GM12878 (cell line): Measurements from ENCODE around the gene RFWD3. TPM values are rescaled to one million over a fixed set of nuclear protein-coding genes. Genes with fewer than 3 reads are reported as not detected.

ENCODE experiments used
- CEBPZ ChIP-seq: fragments of 150-350 bp; IDR thresholded peaks from 2 replicates; pipeline ENCODE4 v1.6.1; 2016; ENCODE audit warnings: low read depth, low read length
- ESRRA ChIP-seq: IDR thresholded peaks from 2 replicates; pipeline ENCODE4 v1.6.1; 2012; ENCODE audit warnings: mild to moderate bottlenecking, low read length, improper control_type of control experiment
- HDAC2 ChIP-seq: fragments of 200-600 bp; sonication (generic); IDR thresholded peaks from 2 replicates; pipeline ENCODE4 v1.6.1; 2017
- JUNB ChIP-seq: IDR thresholded peaks from 2 replicates; pipeline ENCODE4 v1.6.1; 2016; ENCODE audit warnings: antibody characterized with exemption, mild to moderate bottlenecking
- KLF5 ChIP-seq: fragments of 450-650 bp; IDR thresholded peaks from 2 replicates; pipeline ENCODE4 v1.6.1; 2014; ENCODE audit warnings: mild to moderate bottlenecking; ENCODE audit not compliant: partially characterized antibody
- NFIC ChIP-seq: IDR thresholded peaks from 2 replicates; pipeline ENCODE4 v1.6.1; 2012; ENCODE audit warnings: low read depth, mild to moderate bottlenecking, inconsistent platforms, low read length, moderate library complexity
- NRF1 ChIP-seq: conservative IDR thresholded peaks from 2 replicates; pipeline ENCODE4 v1.6.1; 2011; ENCODE audit warnings: mild to moderate bottlenecking, low read depth, low read length, improper control_type of control experiment
- PBX3 ChIP-seq: IDR thresholded peaks from 2 replicates; pipeline ENCODE4 v1.6.1; 2011; ENCODE audit warnings: mild to moderate bottlenecking, low read depth, low read length, moderate library complexity; ENCODE audit not compliant: insufficient replicate concordance
- PKNOX1 ChIP-seq: fragments of 450-650 bp; IDR thresholded peaks from 2 replicates; pipeline ENCODE4 v1.6.1; 2016; ENCODE audit warnings: mild to moderate bottlenecking
- RFX5 ChIP-seq: IDR thresholded peaks from 2 replicates; pipeline ENCODE4 v1.6.1; 2011; ENCODE audit warnings: low read depth, low read length, improper control_type of control experiment
- SMARCA5 ChIP-seq: fragments of 450-650 bp; IDR thresholded peaks from 2 replicates; pipeline ENCODE4 v1.6.1; 2017; ENCODE audit warnings: mild to moderate bottlenecking
- SMC3 ChIP-seq: IDR thresholded peaks from 2 replicates; pipeline ENCODE4 v1.6.1; 2011; ENCODE audit warnings: low read length, improper control_type of control experiment, borderline replicate concordance
- STAT3 ChIP-seq: IDR thresholded peaks from 2 replicates; pipeline ENCODE4 v1.6.1; 2011; ENCODE audit warnings: low read depth, low read length, improper control_type of control experiment
- TAF1 ChIP-seq: IDR thresholded peaks from 2 replicates; pipeline ENCODE4 v1.6.1; 2011; ENCODE audit warnings: mild to moderate bottlenecking, low read depth, low read length, borderline replicate concordance
- WRNIP1 ChIP-seq: IDR thresholded peaks from 2 replicates; pipeline ENCODE4 v1.6.1; 2011; ENCODE audit warnings: low read depth, low read length, improper control_type of control experiment, borderline replicate concordance
- YY1 ChIP-seq: IDR thresholded peaks from 2 replicates; pipeline ENCODE4 v1.6.1; 2011; ENCODE audit warnings: low read depth, mild to moderate bottlenecking, low read length
- ZNF207 ChIP-seq: fragments of 450-650 bp; IDR thresholded peaks from 2 replicates; pipeline ENCODE4 v1.6.1; 2014; ENCODE audit warnings: antibody characterized with exemption, mild to moderate bottlenecking, borderline replicate concordance
- ZNF217 ChIP-seq: fragments of 450-650 bp; IDR thresholded peaks from 2 replicates; pipeline ENCODE4 v1.6.1; 2017; ENCODE audit warnings: antibody characterized with exemption, mild to moderate bottlenecking
- polyA plus RNA-seq, 11 experiments: library from polyadenylated mRNA; depleted of rRNA in 4 of 11; unstranded in 6 of 11; stranded (reverse) in 5 of 11; fragments of >200 nt; fragmentation: Nextera tagmentation in 4 of 11; fragmentation: Illumina TruSeq in 1 of 11; extraction: Ambion mirVana in 4 of 11; extraction: Trizol in 1 of 11; gene quantifications; 1 replicate in 1 of 11; 2 replicates in 10 of 11; pipeline versions ENCODE4 v1.2.1 to v1.2.3, GENCODE V29; 2011 to 2016; ENCODE audit warnings: inconsistent platforms in 2 of 11, missing spikeins in 2 of 11, low read depth in 1 of 11
- total RNA-seq, 4 experiments: library from RNA; depleted of rRNA in 3 of 4; stranded (reverse); fragments of >200 nt in 3 of 4; fragmentation: Illumina TruSeq in 1 of 4; extraction: Trizol in 1 of 4; gene quantifications; 2 replicates each; pipeline versions ENCODE4 v1.2.1 to v1.2.3, GENCODE V29; 2013 to 2021
- TF ChIP-seq, protein P1 (sequence below): fragments of 450-650 bp; IDR thresholded peaks from 2 replicates; pipeline ENCODE4 v1.6.1; 2017; ENCODE audit warnings: mild to moderate bottlenecking, moderate library complexity
- TF ChIP-seq, protein P2 (sequence below): IDR thresholded peaks from 2 replicates; pipeline ENCODE4 v1.6.1; 2012; ENCODE audit warnings: low read depth, low read length, improper control_type of control experiment

RFWD3 gene
- total and polyA plus RNA-seq, 10 of the 15 experiments (the other 5 are each of a cell fraction or from before 2014, with no cell fraction given): 10.7 to 78.5 (median 51.2) TPM

DNA sequence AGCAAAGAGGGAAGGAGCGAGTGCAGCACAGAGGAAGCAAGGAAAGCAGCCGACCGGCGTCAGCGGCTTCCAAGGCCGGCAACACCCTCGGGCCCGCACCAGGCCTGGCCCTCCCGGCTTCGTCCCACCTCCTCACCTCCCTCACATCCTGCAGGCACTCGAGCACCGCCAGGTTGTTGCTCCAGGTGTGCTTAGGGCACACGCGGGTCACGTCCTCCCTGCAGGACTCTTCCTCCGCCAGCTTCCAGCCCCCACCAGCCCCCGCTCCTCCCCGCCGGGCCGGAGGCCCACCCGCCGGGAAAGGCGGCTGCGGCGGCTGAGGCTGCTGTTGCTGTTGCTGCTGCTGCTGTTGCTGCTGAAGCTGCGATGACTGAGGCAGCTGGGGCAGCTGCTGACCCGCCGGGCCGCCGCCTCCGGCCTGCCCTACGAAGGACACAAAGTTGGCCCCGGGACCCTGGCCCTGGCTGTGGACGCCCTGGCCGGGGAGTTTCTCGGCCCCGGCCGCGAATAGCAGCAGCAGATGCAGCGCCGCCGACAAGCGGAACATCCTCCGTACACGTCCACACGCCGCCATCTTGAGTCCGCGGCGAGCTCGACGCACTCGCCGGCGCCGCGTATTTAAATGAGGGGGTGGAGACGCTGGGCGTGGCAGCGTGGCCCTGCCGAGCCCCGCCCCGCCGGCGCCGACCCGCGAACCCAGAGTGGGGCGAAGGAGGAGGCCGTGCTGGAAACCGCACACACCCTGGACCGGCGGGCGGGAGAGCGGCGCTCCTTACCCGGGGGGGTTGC lies 60.0 kb downstream of the RFWD3 start, which contains the start of gene GLG1 (continued):
- TF ChIP-seq CEBPZ (no peak; the same call in 1 of the 2 replicates), WRNIP1 (no peak), PKNOX1 (peak; percentile 51), NFIC (no peak), ZNF207 (peak; percentile 94; the same call in 1 of the 2 replicates), RFX5 (no peak), KLF5 (peak; percentile 52), TAF1 (peak; percentile 92), ZNF217 (no peak), STAT3 (no peak), NRF1 (no peak), JUNB (no peak), YY1 (no peak; the same call in 1 of the 2 replicates), PBX3 (no peak), ESRRA (no peak), SMARCA5 (peak; percentile 57; the same call in 1 of the 2 replicates), HDAC2 (no peak), SMC3 (no peak)
- TF ChIP-seq, protein P1, sequence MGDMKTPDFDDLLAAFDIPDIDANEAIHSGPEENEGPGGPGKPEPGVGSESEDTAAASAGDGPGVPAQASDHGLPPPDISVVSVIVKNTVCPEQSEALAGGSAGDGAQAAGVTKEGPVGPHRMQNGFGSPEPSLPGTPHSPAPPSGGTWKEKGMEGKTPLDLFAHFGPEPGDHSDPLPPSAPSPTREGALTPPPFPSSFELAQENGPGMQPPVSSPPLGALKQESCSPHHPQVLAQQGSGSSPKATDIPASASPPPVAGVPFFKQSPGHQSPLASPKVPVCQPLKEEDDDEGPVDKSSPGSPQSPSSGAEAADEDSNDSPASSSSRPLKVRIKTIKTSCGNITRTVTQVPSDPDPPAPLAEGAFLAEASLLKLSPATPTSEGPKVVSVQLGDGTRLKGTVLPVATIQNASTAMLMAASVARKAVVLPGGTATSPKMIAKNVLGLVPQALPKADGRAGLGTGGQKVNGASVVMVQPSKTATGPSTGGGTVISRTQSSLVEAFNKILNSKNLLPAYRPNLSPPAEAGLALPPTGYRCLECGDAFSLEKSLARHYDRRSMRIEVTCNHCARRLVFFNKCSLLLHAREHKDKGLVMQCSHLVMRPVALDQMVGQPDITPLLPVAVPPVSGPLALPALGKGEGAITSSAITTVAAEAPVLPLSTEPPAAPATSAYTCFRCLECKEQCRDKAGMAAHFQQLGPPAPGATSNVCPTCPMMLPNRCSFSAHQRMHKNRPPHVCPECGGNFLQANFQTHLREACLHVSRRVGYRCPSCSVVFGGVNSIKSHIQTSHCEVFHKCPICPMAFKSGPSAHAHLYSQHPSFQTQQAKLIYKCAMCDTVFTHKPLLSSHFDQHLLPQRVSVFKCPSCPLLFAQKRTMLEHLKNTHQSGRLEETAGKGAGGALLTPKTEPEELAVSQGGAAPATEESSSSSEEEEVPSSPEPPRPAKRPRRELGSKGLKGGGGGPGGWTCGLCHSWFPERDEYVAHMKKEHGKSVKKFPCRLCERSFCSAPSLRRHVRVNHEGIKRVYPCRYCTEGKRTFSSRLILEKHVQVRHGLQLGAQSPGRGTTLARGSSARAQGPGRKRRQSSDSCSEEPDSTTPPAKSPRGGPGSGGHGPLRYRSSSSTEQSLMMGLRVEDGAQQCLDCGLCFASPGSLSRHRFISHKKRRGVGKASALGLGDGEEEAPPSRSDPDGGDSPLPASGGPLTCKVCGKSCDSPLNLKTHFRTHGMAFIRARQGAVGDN: peak; percentile 80; the same call in 1 of the 2 replicates
- TF ChIP-seq, protein P2, sequence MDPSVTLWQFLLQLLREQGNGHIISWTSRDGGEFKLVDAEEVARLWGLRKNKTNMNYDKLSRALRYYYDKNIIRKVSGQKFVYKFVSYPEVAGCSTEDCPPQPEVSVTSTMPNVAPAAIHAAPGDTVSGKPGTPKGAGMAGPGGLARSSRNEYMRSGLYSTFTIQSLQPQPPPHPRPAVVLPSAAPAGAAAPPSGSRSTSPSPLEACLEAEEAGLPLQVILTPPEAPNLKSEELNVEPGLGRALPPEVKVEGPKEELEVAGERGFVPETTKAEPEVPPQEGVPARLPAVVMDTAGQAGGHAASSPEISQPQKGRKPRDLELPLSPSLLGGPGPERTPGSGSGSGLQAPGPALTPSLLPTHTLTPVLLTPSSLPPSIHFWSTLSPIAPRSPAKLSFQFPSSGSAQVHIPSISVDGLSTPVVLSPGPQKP: no peak
